Forelimb muscle (tissue), 1 donor: ENCODE results near the gene CIITA. TPM values are rescaled to one million over a fixed set of nuclear protein-coding genes. Genes with fewer than 3 reads are reported as not detected.
"Not testable (repeated sequence)": the region's sequence is repeated elsewhere in the genome, so short reads cannot be mapped to it uniquely, and the experiment has no call there.

Experiments
- DNase-seq: peaks from one replicate; pipeline ENCODE4 v3.0.0-alpha.2; 2013; ENCODE audit warnings: low read depth
- polyA plus RNA-seq: library from polyadenylated mRNA; unstranded; fragments of 120-200 nt; gene quantifications from one replicate; pipeline ENCODE4 v1.2.1, GENCODE V29; 2013; ENCODE audit not compliant: insufficient read length

Gene CIITA
- polyA plus RNA-seq, 1 donor, result 3.2 TPM

DNA sequence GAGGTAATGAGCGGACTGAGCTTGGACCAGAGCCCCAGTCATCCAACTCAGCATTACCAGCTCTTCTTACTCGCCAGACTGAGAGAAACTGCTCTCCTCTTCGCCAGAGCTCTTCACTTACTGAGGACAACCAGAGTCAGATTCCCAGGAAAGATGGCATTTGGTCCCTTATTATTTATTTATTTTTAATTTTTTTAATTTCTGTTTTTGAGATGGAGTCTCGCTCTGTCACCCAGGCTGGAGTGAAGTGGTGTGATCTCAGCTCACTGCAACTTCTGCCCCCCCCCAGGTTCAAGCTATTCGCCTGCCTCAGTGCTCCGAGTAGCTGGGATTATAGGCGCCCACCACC lies 42.0 kb downstream of the CIITA start:
- DNase-seq, result no peak

DNA sequence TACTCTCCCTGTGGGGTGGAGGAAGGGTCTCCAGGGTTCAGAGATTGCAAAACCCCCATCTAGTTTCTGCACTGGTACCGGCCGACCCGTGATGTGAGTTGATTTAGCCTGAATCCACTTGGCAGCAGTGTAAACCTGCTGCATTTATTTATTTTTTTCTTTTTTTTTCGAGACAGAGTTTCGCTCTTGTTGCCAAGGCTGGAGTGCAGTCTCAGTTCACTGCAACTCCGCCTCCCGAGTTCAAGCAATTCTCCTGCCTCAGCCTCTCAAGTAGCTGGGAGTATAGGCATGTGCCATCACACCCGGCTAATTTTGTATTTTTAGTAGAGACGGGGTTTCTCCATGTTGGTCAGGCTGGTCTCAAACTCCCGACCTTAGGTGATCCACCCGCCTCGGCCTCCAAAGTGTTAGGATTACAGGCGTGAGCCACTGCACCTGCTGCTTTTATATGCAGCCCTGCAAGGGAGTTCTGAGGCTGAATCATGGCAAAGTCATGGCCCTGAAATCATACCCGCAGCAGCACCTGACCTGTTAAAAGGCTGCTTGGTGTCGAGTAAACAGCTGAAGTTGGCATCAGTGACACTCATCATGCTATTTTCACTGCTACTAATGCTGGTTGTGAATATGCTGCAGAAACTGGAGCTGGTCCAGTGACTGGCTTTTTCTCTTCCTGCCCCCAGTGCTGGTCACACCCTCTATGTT lies 43.9 kb downstream of the CIITA start:
- no peak for DNase-seq

DNA sequence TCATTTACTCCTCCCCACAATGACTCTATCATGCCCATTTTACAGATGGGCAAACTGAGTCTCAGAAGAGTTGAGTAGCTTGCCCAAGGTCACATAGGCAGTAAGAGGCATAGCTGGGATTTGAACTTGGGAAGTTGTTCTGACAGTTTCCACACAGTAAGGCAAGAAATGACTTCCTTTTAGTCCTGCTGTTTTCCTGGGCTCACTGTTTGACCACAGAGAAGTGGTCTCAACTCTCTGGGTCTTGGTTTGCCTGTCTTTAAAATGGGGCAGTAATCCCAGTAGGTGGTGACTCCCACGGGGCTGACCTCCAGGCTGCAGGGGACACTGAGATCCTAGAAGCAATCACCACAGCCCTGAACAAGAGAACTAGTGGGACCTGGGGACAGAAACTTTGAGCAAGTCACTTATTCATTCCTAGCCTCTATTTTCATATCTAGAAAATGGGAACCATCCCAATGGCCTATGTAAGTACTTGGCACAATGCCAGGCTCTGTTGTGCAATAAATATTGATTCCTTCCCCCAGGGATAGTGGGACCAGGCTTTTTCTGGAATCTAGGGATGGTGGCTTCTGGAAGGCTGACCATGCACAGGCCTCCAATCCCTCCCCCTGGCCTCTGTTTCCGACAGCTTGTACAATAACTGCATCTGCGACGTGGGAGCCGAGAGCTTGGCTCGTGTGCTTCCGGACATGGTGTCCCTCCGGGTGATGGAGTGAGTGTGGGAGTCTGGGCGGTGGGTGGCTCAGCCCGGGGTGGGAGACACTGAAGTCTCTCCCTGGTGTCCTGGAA lies 44.7 kb downstream of the CIITA start:
- no peak for DNase-seq

DNA sequence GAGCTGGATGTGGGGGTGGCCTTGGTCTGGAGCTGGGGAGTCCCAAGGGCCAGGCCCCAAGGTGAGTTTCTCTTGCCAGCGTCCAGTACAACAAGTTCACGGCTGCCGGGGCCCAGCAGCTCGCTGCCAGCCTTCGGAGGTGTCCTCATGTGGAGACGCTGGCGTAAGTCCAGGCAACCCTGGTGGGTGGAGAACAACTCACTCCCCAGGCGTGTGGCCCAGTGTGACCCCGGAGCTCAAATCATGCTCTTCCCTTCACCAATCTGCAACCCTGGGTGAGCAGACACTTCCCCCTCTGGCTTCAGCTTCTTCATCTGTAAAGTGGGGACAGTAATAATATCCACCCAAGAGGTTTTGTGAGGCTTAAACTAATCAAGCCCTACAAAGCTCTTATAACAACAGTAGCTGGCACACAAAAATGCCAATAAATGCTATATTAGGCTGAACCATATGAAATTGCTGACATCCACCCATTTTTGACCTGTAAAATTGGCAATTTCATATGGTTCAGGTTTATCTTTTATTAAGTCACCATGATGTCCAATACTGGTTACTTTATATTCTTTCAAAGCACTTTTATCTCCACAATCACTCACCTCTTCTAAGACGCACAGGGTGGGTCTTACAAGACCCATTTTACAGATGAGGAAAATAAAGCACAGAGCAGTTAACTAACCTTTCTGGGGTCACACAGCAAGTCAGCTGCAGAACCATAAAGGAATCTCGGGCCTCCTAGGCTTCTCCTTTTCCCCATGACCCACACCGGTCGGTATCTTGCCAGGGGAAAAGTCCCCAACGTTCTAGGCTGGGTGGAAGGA lies 45.5 kb downstream of the CIITA start:
- no peak for DNase-seq

DNA sequence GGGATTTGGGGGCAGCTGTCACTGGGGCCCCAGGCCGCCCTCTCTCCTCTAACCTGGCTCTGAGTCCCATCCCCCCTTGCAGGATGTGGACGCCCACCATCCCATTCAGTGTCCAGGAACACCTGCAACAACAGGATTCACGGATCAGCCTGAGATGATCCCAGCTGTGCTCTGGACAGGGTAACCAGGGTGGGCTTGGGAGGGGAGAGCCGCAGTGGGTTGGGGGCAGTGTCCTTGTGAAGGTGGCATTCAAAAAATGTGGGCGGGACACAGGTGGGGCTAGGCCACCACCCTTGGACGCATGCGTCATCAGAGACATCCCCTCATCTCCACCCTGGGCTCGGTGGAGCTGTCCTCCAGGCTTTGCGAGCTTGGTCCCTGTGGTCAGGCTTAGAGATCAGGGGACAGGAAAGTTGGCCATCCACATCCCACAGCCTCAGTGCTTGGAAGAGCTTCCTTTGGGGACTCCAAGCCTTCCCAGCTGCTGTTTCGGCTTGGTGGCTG lies 46.2 kb downstream of the CIITA start:
- no peak for DNase-seq

DNA sequence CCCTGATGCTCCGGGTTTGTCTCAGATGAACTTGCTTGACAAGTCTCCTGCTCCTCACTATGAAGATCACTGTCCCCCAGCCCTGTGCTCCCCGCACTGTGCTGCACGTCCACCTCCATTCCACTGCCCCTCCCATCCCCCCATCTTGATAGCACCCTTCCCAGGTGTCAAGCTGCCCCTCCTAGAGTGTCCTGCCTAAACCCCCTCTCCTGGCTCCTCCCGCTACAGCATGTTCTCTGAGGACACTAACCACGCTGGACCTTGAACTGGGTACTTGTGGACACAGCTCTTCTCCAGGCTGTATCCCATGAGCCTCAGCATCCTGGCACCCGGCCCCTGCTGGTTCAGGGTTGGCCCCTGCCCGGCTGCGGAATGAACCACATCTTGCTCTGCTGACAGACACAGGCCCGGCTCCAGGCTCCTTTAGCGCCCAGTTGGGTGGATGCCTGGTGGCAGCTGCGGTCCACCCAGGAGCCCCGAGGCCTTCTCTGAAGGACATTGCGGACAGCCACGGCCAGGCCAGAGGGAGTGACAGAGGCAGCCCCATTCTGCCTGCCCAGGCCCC lies 46.7 kb downstream of the CIITA start:
- no peak for DNase-seq

DNA sequence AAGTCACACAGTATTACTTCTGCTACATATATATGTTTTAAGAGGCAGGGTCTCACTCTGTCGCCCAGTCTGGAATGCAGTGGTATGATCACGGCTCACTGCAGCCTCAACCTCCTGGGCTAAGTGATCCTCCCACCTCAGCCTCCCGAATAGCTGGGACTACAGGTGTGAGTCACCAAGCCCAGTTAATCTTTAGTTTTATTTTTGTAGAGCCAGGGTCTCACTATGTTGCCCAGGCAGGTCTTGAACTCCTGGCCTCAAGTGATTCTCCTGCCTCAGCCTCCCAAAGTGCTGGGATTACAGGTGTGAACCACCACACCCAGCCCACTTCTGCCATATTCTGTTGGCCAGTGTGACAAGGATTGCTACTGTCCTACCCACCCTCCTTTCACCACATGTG lies 48.3 kb downstream of the CIITA start:
- not testable (repeated sequence) for DNase-seq

DNA sequence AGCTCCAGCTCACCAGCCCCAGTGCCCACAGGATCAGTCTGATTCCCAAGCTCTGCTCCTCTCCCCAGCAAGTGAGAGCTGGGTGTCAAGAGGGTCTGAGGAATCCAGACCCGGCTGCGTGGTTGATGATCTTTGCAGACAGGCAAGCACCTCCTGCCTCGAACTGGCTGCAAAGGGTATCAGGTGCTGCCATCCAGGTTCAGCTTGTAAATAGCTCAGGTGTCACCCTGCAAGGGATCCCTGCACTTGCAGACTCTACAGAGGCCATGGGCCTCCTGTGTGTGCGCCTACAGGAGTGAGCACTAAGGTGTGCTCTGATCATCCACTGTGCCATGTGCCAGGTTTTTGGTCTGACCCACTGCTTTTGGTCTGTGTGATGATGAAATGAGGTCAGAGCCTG lies 49.1 kb downstream of the CIITA start:
- no peak for DNase-seq

DNA sequence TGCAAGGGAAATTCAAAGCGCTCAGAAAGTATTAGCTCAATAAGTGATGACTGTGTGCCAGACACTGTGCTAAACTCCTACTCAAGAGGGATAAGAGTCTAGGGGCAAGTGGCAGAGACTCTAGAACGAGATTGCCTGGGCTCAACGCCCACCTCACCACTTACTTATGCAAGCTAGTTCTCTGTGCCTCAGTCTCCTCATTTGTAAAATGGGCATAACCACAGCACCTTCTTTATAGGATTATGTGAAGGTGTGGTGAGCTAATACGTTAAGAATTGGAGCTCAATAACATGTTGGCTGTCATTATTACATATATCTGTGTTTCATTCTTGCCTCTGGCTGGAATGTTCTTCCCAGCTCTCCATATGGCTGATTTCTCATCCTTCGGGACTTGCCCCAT lies 49.9 kb downstream of the CIITA start:
- no peak for DNase-seq

DNA sequence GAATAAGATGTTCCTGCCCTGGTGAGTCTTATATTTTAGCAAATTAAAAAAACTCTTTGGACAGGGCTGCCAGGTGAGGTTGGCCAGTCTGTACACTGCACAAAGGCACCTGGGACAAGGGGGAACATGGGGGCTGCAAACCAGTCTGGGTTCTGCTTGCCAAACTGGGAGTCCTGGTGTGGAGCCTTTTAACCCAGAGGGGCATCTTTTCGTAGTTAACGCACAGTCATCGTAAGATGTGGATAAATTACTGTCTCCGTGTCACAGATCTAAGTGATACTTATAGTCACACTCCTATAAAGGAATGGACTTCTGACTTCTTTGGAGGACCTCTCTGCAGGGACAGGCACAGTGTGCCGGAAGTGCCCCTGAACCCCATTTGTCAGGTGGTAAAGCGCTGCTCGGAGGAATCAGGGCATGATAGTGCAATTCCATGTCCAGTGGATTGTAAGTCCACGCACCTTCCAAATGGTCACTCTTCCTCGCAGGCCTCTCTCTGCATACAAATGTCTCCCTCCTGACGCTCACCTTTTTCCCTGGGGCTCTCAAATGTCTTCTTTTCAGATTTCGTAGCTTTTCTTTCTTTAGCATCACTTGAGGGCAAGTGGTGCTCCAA lies 50.6 kb downstream of the CIITA start:
- DNase-seq, result no peak

DNA sequence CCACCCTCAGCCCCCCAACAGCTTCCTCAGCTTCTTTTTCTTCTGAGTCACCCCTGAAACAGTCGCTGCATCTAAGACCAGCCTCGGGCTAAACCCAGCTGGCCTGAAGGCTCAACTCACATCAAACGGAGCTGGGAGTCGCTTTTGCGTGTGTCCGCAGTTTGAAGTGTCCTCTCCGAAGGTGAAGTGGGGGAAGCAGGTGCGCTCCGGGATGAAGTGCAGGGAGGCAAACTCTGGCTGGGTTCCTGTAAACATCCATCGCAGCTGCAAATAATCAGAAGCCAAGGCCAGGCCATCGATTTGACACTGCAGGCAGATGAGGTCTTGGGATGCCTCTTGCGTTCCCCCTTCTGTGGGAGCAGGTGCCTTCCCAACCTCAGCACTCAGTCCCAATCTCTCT lies 52.1 kb downstream of the CIITA start:
- DNase-seq, result not testable (repeated sequence)

DNA sequence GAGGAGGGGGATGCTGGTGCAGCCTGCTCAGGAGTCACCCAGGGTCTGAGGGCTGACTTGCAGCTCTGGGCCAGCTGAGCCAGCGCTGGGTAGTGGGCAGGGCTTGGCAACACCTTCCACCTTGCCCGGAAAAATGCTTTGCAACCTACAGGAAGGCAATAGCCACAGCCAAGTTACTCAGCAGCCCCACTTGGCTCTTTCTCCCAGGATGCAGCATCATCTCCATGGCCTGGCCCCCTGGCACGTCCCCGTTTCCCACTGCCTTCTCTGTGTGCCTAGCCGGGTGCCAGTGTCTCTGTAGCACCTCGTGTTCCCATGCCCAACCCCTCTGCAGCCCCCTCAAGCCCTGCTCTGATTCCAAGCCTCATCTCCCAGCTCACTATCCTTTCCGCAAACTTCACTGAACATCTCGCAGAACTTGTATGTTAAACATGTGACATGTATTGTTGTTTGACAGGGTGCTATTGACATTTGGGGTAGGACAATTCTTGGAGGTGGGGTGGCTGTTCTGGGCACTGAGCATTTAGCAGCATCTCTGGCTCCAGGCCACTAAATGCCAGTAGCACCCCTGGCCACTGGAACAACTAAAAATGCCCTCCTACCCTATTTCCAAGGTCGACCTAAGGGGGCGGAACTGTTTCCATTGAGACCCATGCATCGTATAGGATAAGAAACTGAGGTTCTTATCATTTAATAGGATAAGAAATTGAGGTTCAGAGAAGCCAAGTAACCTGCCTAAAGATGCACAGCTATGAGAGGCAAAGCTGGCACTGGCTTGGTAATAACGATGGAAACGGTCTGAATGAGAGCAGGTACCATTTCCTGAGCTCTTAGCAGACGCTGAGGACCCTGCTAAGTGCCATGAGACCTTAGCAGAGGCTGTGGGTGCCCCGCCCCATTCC lies 53.1 kb downstream of the CIITA start:
- no peak for DNase-seq

DNA sequence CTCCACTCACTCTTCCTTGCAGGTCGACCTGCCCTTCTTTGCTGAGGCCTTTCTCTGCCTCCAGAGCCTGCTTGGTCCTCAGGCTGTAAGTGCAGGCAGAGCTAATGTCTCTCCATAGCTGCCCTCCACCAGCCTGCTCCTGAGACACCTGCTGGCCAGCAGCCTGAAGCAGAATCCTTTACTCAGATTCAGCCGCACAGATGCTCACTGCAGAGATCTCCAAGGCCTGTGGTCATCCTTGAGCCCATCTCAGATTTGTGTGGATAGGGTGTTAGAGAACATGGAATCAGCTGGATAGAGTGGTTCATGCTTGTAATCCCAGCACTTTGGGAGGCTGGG lies 53.7 kb downstream of the CIITA start:
- no peak for DNase-seq

DNA sequence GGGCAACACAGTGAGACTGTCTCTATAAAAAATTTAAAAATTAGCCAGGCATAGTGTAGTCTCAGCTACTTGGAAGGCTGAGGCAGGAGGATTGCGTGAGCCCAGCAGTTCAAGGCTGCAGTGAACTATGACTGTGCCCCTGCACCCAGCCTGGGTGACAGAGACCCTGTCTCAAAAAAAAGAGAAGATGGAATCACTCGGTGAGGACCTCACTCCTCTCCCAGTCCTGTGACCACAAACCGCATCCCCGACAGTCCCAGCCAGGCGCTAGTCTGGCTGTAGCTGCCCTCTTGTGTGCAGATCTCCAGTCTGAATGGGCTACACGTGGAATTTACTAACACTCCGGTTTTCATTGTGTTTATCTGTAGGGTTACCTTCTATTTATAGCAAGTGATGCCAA lies 54.1 kb downstream of the CIITA start:
- no peak for DNase-seq

DNA sequence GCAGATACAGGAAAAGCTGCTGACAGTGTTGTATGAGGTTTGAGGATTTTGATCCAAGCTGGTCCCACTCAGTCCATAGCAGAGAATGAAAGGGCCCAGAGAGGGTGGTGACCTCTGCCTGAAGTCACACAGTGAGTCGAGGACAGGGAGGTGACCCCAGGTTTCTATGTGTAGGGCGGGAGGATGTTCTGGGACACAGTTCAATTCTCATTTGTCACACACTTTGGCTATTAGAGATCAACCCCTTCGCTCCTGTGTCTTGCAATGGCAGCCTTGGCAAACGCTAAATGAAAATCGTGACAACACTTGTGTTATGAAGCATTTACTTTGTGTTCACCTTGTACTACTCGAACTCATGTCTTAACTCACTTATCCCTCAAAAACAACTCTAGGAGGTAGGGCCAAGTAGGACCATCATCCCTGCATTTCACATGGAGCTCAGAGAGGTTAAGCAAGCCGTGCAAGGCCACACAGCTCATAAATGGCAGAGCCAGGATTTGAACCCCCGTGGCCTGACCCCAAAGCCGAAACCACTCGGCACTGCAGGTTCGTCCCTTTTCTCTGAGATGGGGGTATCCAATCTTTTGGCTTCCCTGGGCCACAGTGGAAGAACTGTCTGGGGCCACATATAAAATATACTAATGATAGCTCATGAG lies 55.1 kb downstream of the CIITA start:
- no peak for DNase-seq

DNA sequence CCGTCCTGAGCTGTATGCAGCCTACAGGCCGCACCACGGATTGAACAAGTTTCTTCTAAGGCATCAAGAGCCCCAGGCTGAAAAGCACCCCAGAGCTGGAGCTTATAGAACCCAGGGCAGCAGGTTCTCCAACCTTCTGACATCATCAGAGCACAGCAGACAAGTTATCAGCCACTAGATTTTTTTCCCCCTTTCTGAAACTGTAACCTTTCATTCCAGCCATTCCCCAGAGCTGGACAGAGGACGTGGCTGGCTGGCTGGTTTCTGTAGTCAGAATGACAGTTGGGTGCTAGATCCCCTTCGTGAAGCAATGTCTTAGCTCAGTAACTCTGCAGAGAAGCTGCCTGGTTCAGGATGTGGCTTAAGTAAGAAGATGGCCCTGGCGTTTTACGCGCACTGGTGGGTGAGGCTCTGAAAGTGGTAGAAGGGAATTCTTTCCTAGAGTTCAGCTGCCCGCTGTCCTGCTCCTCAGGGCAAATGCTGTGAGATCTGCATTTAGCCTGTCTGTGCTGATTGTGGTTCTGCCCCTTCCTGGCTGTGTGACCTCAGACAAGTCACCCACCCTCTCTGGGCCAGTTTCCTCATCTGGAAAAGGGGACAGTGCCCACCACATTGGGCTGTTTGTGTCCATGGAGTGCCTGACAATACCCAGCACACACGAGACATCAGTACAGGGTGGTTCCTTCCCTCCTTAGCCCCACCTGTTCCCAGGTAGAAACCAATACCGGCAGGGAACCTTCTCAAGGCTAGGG lies 56.1 kb downstream of the CIITA start:
- DNase-seq, result no peak

DNA sequence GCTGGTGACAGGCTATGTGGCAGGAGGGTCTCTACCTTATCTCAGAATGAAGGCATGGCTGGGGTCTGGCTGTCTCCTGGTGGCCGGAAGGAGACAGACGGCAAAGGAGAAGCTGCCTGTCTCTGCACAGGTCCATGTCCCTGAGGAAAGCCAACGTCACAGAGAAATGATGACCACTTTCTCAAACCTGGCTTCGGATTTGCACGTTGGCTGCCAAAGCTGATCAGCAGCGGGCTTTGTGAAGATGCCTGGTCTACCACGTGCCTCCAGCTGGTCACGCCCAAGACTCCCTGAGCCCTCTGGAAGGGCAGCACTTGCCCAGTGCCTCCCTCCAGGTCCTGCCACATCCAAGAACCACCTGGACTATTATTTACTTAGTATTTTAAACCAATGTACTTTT lies 56.9 kb downstream of the CIITA start:
- no peak for DNase-seq

DNA sequence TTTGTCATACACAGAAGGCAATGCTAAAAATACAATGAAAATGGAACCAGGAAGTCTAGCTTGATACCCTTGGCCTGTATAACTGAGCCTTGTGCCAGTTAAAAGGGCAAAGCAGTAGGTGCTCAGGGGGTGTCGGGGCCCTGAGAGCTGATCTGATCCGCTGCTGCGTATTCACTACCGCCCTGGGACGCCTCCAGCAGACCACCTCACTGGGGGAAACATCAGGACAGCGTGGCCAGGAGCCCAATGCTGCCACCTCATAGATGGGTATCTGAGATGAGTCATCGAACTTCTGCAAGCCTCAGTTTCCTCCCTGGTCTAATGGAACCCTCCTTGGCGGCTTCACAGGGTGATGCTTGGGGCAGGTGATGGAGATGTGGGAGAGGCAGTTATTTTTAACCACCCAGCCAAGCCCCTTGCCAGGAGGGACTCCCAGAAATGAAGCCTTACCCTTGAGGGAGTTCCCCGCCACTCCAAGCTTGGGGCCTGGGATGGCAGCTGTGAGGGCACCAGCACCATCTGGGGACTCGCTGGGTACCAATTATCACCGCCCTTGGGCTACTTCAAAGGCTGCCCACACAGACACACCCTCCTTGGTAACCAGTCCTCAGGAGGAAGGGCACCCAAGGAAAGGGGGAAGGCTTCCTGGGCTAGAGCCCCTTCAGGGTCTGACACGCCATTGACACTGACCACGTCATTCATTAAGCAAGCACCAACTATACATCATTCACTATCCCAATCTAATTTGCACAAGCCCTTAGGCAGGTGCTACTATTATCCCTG lies 57.5 kb downstream of the CIITA start:
- no peak for DNase-seq
